Left renal pelvis (tissue), 4 donors: ENCODE results near the gene GPRIN1. TPM values are rescaled to one million over a fixed set of nuclear protein-coding genes. Genes with fewer than 3 reads are reported as not detected.

ENCODE experiments used
- polyA plus RNA-seq, 4 donors: library from polyadenylated mRNA; unstranded; fragments of 120-200 nt; gene quantifications; one replicate each; pipeline ENCODE4 v1.2.1, GENCODE V29; 2013; ENCODE audit not compliant: insufficient read length in 4 of 4

Gene GPRIN1
- polyA plus RNA-seq, 4 donors = 1.3 to 1.9 (median 1.4) TPM

Other genes starting within 250 kb of the GPRIN1 start
- gene KIAA1191, start 248.4 kb downstream of the GPRIN1 start, polyA plus RNA-seq = 100 to 1,000 TPM in 3 of 4 donors, 10 to 100 TPM in 1; 78.6 to 162 (median 142) TPM
- gene ARL10, start 244.7 kb downstream of the GPRIN1 start, polyA plus RNA-seq = 10 to 100 TPM; 11.2 to 18.3 (median 14.2) TPM
- gene NOP16, start 221.6 kb downstream of the GPRIN1 start, polyA plus RNA-seq = 10 to 100 TPM; 17.1 to 34.7 (median 24.0) TPM
- gene HIGD2A, start 221.4 kb downstream of the GPRIN1 start, polyA plus RNA-seq = 100 to 1,000 TPM in 2 of 4 donors, 10 to 100 TPM in 2; 70.6 to 126 (median 102) TPM
- gene CLTB, start 193.6 kb downstream of the GPRIN1 start, polyA plus RNA-seq = 10 to 100 TPM; 46.2 to 58.0 (median 52.1) TPM
- gene FAF2, start 161.8 kb downstream of the GPRIN1 start, polyA plus RNA-seq = 10 to 100 TPM; 46.3 to 52.9 (median 49.5) TPM
- gene RNF44, start 72.8 kb downstream of the GPRIN1 start, polyA plus RNA-seq = 10 to 100 TPM; 39.8 to 79.0 (median 43.3) TPM
- 10 to 100 TPM in 3 of 4 donors, under 1 TPM in 1; 0.49 to 23.2 (median 14.2) TPM for gene CDHR2, start 60.8 kb downstream of the GPRIN1 start, polyA plus RNA-seq
- under 1 TPM in 1 of 4 donors, not detected in 3; 0.10 TPM for gene SNCB, start 20.4 kb upstream of the GPRIN1 start, polyA plus RNA-seq
- not detected for gene EIF4E1B, start 20.5 kb upstream of the GPRIN1 start, polyA plus RNA-seq
- 10 to 100 TPM; 27.1 to 32.9 (median 29.8) TPM for gene TSPAN17, start 37.3 kb upstream of the GPRIN1 start, polyA plus RNA-seq
- under 1 TPM; 0.10 to 0.23 (median 0.11) TPM for gene UNC5A, start 200.4 kb upstream of the GPRIN1 start, polyA plus RNA-seq